Measurements from ENCODE around the gene PDIK1L.

Gene PDIK1L

GRCh38 chr1:26166719-26167281 is 55.2 kb downstream of the PDIK1L start:
- no peak for DNase-seq (ENCODE audit: low spot score)

GRCh38 chr1:26168410-26169197 is 57.0 kb downstream of the PDIK1L start, which contains the start of gene C1orf232:
Gene C1orf232, minus strand, starts transcription at chr1:26168963. Its CDS starts 464 bp downstream, at chr1:26168499.
- TF ChIP-seq, protein P1, sequence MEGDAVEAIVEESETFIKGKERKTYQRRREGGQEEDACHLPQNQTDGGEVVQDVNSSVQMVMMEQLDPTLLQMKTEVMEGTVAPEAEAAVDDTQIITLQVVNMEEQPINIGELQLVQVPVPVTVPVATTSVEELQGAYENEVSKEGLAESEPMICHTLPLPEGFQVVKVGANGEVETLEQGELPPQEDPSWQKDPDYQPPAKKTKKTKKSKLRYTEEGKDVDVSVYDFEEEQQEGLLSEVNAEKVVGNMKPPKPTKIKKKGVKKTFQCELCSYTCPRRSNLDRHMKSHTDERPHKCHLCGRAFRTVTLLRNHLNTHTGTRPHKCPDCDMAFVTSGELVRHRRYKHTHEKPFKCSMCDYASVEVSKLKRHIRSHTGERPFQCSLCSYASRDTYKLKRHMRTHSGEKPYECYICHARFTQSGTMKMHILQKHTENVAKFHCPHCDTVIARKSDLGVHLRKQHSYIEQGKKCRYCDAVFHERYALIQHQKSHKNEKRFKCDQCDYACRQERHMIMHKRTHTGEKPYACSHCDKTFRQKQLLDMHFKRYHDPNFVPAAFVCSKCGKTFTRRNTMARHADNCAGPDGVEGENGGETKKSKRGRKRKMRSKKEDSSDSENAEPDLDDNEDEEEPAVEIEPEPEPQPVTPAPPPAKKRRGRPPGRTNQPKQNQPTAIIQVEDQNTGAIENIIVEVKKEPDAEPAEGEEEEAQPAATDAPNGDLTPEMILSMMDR (IDR thresholded peaks at IDR 0.05; ENCODE audit: extremely low read depth, missing control alignments), result no peak
- DNase-seq (ENCODE audit: low spot score), result no peak

More at GRCh38 chr1:26166719-26167281, 55.2 kb downstream of the PDIK1L start:
- TF ChIP-seq, protein P1 (IDR thresholded peaks at IDR 0.05; ENCODE audit: extremely low read depth, missing control alignments), result no peak

- TF ChIP-seq, protein P1 (IDR thresholded peaks at IDR 0.05; ENCODE audit: extremely low read depth, missing control alignments), result no peak
Measured at GRCh38 chr1:26169198-26169554, 57.6 kb downstream of the PDIK1L start.

GRCh38 chr1:26169669-26170471 is 58.2 kb downstream of the PDIK1L start, which contains the start of gene ZNF593:
Gene ZNF593, plus strand, starts transcription at chr1:26169908. Its CDS starts 76 bp downstream, at chr1:26169984.
- DNase-seq (ENCODE audit: low spot score), result peak; percentile 100
- TF ChIP-seq, protein P1 (IDR thresholded peaks at IDR 0.05; ENCODE audit: extremely low read depth, missing control alignments), result peak; percentile 94

More at GRCh38 chr1:26169198-26169554, 57.6 kb downstream of the PDIK1L start:
- no peak for DNase-seq (ENCODE audit: low spot score)

- TF ChIP-seq, protein P1 (IDR thresholded peaks at IDR 0.05; ENCODE audit: extremely low read depth, missing control alignments), result no peak
- DNase-seq (ENCODE audit: low spot score), result no peak
Measured at GRCh38 chr1:26170472-26170821, 58.8 kb downstream of the PDIK1L start.

GRCh38 chr1:26171084-26172072 is 59.8 kb downstream of the PDIK1L start, which contains the start of gene ZNF593OS:
Gene ZNF593OS, minus strand, starts transcription at chr1:26171832. Its CDS starts 171 bp downstream, at chr1:26171661.
- TF ChIP-seq, protein P1 (IDR thresholded peaks at IDR 0.05; ENCODE audit: extremely low read depth, missing control alignments), result no peak
- no peak for DNase-seq (ENCODE audit: low spot score)

All from GM20000 (cell line).